Stimulated activated naive CD8-positive, alpha-beta T cell treated with anti-CD3 and anti-CD28 coated beads, Interleukin-15, Interleukin-2, amounts not matched to agents 100 ng/mL and 50 ng/mL, for 24 hours (primary cell): ENCODE measurements around the gene ANTKMT.
A peak's percentile ranks its signal among the peaks of the same experiment; 100 is the strongest.

ENCODE experiments used
- H3K27ac Mint-ChIP-seq: one replicate; pipeline ENCODE4 v1.8.0; 2021; ENCODE audit warnings: mild to moderate bottlenecking, mixed read lengths
- H3K27me3 Mint-ChIP-seq: one replicate; pipeline ENCODE4 v1.8.0; 2021; ENCODE audit warnings: mixed read lengths
- H3K36me3 Mint-ChIP-seq: one replicate; pipeline ENCODE4 v1.8.0; 2021; ENCODE audit warnings: low read depth, mixed read lengths
- H3K4me1 Mint-ChIP-seq: one replicate; pipeline ENCODE4 v1.8.0; 2021; ENCODE audit warnings: low read depth, mixed read lengths
- H3K4me3 Mint-ChIP-seq: one replicate; pipeline ENCODE4 v1.8.0; 2021; ENCODE audit warnings: mild to moderate bottlenecking, mixed read lengths
- H3K9me3 Mint-ChIP-seq: one replicate; pipeline ENCODE4 v1.8.0; 2021; ENCODE audit warnings: mixed read lengths

Gene ANTKMT

GRCh38 chr16:724188-725040 lies 3.5 kb downstream of the ANTKMT start:
- H3K36me3 Mint-ChIP-seq, result no peaks in the 10 kb centered on the region
- no peak overlapping the region for H3K4me3 Mint-ChIP-seq
- no peak overlapping the region for H3K27ac Mint-ChIP-seq
- H3K27me3 Mint-ChIP-seq, result no peaks in the 10 kb centered on the region
- H3K9me3 Mint-ChIP-seq, result no peaks in the 10 kb centered on the region
- peaks cover 22% of the 10 kb centered on the region for H3K4me1 Mint-ChIP-seq

DNA sequence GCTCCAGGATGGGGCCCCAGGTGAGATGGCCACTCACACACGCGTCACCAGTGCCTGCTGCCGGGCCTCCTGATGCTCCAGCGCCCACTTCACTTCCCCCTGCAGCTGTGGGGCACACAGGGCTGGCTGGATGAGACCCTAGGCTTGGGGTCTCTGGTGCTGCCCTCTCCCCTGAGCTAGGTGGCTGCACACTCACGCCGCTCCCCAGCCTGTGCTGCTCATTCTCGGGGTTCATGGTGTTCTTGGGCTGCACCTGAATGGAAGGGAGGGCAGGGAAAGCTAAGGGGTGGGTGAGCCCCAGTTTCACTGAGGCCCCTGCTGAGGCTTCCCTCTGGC lies 4.1 kb downstream of the ANTKMT start:
- Mint-ChIP-seq H3K27me3 (no peaks in the 10 kb centered on the region), H3K27ac (no peak overlapping the region), H3K9me3 (no peaks in the 10 kb centered on the region), H3K4me3 (no peak overlapping the region), H3K36me3 (no peaks in the 10 kb centered on the region), H3K4me1 (peaks cover 16% of the 10 kb centered on the region)

- H3K27ac Mint-ChIP-seq, result no peak overlapping the region
Measured at GRCh38 chr16:725463-726187, 4.7 kb downstream of the ANTKMT start.

GRCh38 chr16:726188-726437 lies 5.2 kb downstream of the ANTKMT start:
- no peaks in the 10 kb centered on the region for H3K36me3 Mint-ChIP-seq
- no peak overlapping the region for H3K4me3 Mint-ChIP-seq
- H3K27me3 Mint-ChIP-seq, result no peaks in the 10 kb centered on the region
- no peak overlapping the region for H3K27ac Mint-ChIP-seq
- H3K9me3 Mint-ChIP-seq, result no peaks in the 10 kb centered on the region
- H3K4me1 Mint-ChIP-seq, result peaks cover 11% of the 10 kb centered on the region

More at GRCh38 chr16:725463-726187, 4.7 kb downstream of the ANTKMT start:
- no peaks in the 10 kb centered on the region for H3K9me3 Mint-ChIP-seq
- no peaks in the 10 kb centered on the region for H3K36me3 Mint-ChIP-seq
- no peak overlapping the region for H3K4me3 Mint-ChIP-seq
- no peaks in the 10 kb centered on the region for H3K27me3 Mint-ChIP-seq
- peaks cover 11% of the 10 kb centered on the region for H3K4me1 Mint-ChIP-seq

GRCh38 chr16:726438-727290 lies 5.7 kb downstream of the ANTKMT start, which contains the start of the genes CCDC78 and HAGHL:
TSS of gene CCDC78 (minus strand) at chr16:726443. CDS start at chr16:726367, 76 bp downstream.
TSS of gene HAGHL (plus strand) at chr16:727106. CDS start at chr16:727510, 404 bp downstream.
- H3K27me3 Mint-ChIP-seq, result no peaks in the 10 kb centered on the region
- no peaks in the 10 kb centered on the region for H3K36me3 Mint-ChIP-seq
- peaks cover 11% of the 10 kb centered on the region for H3K4me1 Mint-ChIP-seq
- peak within 1 kb of the TSS; percentile 70 for H3K4me3 Mint-ChIP-seq
- H3K9me3 Mint-ChIP-seq, result no peaks in the 10 kb centered on the region
- H3K27ac Mint-ChIP-seq, result no peak within 1 kb of the TSS

DNA sequence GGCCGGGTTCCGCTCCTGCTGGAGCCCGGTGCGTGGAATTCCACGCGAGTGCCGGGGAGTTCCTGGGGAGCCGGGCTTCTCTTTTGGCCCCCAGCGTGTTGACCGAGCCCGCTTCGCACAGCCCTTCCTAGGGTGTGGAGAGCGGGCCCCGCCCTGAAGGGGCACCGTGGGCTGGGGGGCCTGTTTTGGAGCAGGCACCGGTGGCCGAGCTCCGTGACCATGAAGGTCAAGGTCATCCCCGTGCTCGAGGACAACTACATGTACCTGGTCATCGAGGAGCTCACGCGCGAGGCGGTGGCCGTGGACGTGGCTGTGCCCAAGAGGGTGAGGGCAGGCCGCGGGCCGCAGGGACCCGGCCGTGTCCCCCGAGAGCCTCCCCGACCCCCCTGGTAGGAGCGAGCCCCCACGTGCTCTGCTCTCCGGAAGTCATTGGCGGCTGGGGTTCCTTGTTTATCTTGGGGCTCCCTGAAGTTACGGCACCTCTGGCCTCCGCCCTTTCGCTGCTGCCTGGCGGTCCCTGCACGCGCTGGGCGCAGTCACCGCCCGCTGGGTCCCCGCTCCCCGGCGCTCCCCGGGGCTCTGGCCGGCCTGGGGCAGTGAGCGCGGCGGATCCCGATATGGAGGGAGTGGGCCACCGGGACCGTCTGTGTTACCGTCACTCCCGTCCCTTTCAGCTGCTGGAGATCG lies 6.5 kb downstream of the ANTKMT start:
- H3K4me3 Mint-ChIP-seq, result peak overlapping the region; percentile 70
- H3K4me1 Mint-ChIP-seq, result peaks cover 6% of the 10 kb centered on the region
- no peaks in the 10 kb centered on the region for H3K36me3 Mint-ChIP-seq
- H3K27ac Mint-ChIP-seq, result no peak overlapping the region
- H3K9me3 Mint-ChIP-seq, result no peaks in the 10 kb centered on the region
- no peaks in the 10 kb centered on the region for H3K27me3 Mint-ChIP-seq

- no peaks in the 10 kb centered on the region for H3K4me1 Mint-ChIP-seq
- no peak overlapping the region for H3K27ac Mint-ChIP-seq
- H3K9me3 Mint-ChIP-seq, result no peaks in the 10 kb centered on the region
- H3K27me3 Mint-ChIP-seq, result no peaks in the 10 kb centered on the region
- H3K36me3 Mint-ChIP-seq, result no peaks in the 10 kb centered on the region
- peak overlapping the region; percentile 51 for H3K4me3 Mint-ChIP-seq
Measured at GRCh38 chr16:728131-728889, 7.4 kb downstream of the ANTKMT start.

GRCh38 chr16:728890-729744 lies 8.2 kb downstream of the ANTKMT start:
- H3K36me3 Mint-ChIP-seq, result no peaks in the 10 kb centered on the region
- no peaks in the 10 kb centered on the region for H3K4me1 Mint-ChIP-seq
- no peaks in the 10 kb centered on the region for H3K27me3 Mint-ChIP-seq
- H3K27ac Mint-ChIP-seq, result no peak overlapping the region
- H3K4me3 Mint-ChIP-seq, result peak overlapping the region; percentile 51
- H3K9me3 Mint-ChIP-seq, result no peaks in the 10 kb centered on the region

DNA sequence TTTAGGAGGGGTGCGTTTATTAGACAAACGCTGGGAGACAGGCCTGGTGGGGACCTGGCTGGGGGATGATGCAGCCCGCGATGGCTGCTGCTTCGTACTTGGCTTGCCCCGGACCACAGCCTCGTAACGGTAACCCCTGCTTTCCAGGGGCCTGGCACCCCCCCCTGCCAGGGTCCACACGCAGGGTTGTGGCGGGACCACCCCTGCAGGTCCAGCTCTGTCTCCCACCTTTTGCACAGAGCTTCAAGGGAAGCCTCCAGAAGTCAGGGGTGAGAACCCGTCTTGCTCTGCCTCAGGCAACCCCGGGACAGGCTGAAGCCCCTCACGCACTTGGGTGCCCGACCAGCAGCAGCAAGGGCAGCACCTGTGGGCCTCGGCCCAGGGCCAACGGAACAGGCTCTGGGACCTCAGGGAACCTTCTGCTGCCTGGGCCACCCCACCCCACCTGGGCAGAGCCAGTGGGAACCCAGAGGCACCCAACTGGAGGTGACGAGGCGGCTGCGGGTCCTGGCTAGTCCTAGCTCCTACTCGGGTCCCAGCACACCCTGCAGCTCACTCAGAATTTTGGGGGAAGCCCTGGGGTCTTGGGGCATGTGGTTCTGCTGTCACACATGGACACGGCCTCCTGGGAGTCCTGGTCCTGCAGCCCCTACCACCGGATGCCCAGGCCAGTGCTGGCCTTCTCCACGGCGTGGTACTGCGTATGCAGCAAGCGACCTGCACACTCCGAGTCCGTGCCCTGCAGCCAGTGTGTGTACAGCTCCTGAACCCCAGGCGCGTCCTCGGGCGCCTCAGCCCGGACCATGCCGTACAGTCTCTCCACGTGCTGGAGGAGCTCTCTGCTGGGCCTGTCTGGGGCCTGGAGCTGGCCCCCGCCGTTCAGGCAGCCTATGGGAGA lies 9.1 kb downstream of the ANTKMT start:
- H3K4me3 Mint-ChIP-seq, result no peak overlapping the region
- no peaks in the 10 kb centered on the region for H3K9me3 Mint-ChIP-seq
- no peaks in the 10 kb centered on the region for H3K4me1 Mint-ChIP-seq
- H3K27ac Mint-ChIP-seq, result no peak overlapping the region
- H3K36me3 Mint-ChIP-seq, result no peaks in the 10 kb centered on the region
- H3K27me3 Mint-ChIP-seq, result no peaks in the 10 kb centered on the region

DNA sequence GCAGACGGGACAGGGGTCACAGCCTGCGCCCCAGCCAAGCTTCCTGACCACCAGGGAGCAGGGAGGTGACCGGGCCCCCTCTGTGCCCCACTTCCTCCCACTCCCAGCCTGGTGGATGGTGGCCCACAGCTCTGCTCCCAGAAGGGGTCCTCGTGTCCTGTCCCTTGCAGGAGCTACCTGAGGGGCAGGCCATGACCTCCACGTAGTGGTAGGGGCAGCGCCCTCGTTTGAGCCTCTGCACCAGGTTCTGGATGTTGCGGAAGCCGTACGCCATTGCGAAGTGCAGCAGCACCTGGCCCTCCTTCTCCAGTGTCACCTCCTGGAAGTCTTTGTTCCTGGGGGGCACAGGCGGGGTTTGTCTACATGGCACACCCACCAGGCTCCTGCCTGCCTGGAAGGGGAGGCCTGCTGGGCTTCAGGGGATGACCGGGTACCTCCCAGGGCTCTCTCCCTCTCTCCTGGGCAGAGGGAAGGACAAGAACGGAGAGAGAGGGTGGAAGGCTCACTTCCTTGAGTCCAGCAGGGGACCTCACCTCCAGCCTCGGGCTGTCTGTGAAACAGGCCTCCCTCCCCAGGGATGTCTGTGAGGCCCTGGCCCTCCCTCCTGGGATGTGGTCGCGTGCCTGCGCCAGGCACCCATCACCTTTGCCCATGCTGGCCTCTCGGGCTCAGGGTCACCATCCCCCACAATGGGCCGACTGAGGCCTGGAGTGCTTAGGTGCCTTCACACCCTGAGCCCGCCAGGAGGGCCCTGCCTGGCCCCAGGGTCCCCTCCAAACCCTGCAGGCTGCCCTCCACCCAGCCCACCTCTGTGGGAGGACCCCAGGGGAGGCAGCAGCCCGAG lies 9.9 kb downstream of the ANTKMT start:
- no peak overlapping the region for H3K27ac Mint-ChIP-seq
- peaks cover 7% of the 10 kb centered on the region for H3K4me1 Mint-ChIP-seq
- H3K27me3 Mint-ChIP-seq, result no peaks in the 10 kb centered on the region
- no peak overlapping the region for H3K4me3 Mint-ChIP-seq
- H3K36me3 Mint-ChIP-seq, result peaks cover 9% of the 10 kb centered on the region
- H3K9me3 Mint-ChIP-seq, result no peaks in the 10 kb centered on the region

- no peak overlapping the region for H3K27ac Mint-ChIP-seq
- peaks cover 13% of the 10 kb centered on the region for H3K36me3 Mint-ChIP-seq
- no peaks in the 10 kb centered on the region for H3K27me3 Mint-ChIP-seq
- H3K9me3 Mint-ChIP-seq, result no peaks in the 10 kb centered on the region
- no peak overlapping the region for H3K4me3 Mint-ChIP-seq
- peaks cover 15% of the 10 kb centered on the region for H3K4me1 Mint-ChIP-seq
Measured at GRCh38 chr16:732332-732731, 11.4 kb downstream of the ANTKMT start.

GRCh38 chr16:732936-733335 lies 12.0 kb downstream of the ANTKMT start:
- Mint-ChIP-seq H3K36me3 (peaks cover 17% of the 10 kb centered on the region), H3K27me3 (no peaks in the 10 kb centered on the region), H3K4me1 (peaks cover 18% of the 10 kb centered on the region), H3K4me3 (no peak overlapping the region), H3K27ac (no peak overlapping the region), H3K9me3 (no peaks in the 10 kb centered on the region)
